Measurements from ENCODE around the gene EIF2S1. TPM values are rescaled to one million over a fixed set of nuclear protein-coding genes. Genes with fewer than 3 reads are reported as not detected.
"Not testable (repeated sequence)": the region's sequence is repeated elsewhere in the genome, so short reads cannot be mapped to it uniquely, and the experiment has no call there.

Gene EIF2S1
- polyA plus RNA-seq, 3 donors = 55.2 to 113 (median 73.6) TPM

- no peak overlapping the region for H3K27ac ChIP-seq (ENCODE audit: low read depth, low read length)
- 88 to 95% (median 89%) methylated on average over 4 of the region's 4 CpGs for WGBS, 3 donors
These were observed 40.3 kb downstream of the EIF2S1 start for GRCh38 chr14:67400434-67400833.

GRCh38 chr14:67405771-67406170, 45.6 kb downstream of the EIF2S1 start:
- no peak overlapping the region for H3K27ac ChIP-seq (ENCODE audit: low read depth, low read length)
- WGBS, 3 donors = 92 to 96% (median 94%) methylated on average over 5 of the region's 5 CpGs

DNA sequence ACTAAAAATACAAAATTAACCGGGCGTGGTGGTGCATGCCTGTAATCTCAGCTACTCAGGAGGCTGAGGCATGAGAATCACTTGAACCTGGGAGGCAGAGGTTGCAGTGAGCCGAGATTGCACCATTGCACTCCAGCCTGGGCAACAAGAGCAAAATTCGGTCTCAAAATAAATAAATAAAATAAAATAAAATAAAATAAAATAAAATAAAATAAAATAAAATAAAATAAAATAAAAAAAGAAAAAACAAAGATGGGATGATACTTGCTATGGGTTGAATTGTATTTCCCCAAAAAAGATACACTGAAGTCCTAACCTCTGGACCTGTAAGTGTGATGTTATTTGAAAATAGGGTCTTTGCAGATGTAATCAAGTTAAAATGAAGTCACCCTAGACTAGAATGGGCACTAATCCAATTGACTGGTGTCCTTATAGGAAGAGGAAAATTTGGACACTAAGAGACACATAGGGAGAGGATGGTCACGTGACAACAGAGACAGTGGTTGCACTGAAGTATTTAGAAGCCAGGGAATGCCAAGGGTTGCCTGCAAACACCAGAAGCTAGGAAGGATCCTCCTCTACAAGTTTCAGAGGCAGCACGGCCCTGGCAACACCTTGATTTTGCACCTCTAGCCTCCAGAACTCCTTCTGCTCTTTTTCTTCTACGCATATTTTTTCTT, 48.1 kb downstream of the EIF2S1 start:
- 80 to 89% (median 87%) methylated on average over 7 of the region's 7 CpGs for WGBS, 3 donors
- H3K27ac ChIP-seq (ENCODE audit: low read depth, low read length) = not testable (repeated sequence)

GRCh38 chr14:67409461-67409860, 49.3 kb downstream of the EIF2S1 start:
- WGBS, 3 donors = 76 to 90% (median 82%) methylated on average over 8 of the region's 8 CpGs
- no peak overlapping the region for H3K27ac ChIP-seq (ENCODE audit: low read depth, low read length)

GRCh38 chr14:67410313-67410712, 50.2 kb downstream of the EIF2S1 start:
- H3K27ac ChIP-seq (ENCODE audit: low read depth, low read length) = no peak overlapping the region
- 76 to 90% (median 81%) methylated on average over 9 of the region's 9 CpGs for WGBS, 3 donors

DNA sequence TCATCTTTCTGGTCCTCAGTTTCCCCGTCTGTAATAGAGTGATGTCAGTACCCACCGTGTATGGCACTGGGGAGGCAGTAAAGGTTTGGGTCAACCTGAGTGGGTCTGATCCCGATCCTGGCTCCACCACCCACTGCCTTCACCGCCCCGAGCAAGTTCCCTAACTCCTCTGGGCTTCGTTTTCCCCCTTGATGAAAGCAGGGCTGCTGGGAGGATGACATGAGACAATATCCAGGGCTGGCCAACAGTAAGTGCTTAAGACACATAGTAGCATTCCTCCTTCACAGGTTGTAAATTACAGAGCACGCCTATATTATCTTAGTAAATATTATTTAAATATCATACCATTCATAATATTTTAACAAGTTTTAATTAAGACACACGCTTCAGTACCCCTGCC, 51.2 kb downstream of the EIF2S1 start:
- H3K27ac ChIP-seq (ENCODE audit: low read depth, low read length) = no peak overlapping the region
- WGBS, 3 donors = 49 to 60% (median 59%) methylated on average over 8 of the region's 8 CpGs

DNA sequence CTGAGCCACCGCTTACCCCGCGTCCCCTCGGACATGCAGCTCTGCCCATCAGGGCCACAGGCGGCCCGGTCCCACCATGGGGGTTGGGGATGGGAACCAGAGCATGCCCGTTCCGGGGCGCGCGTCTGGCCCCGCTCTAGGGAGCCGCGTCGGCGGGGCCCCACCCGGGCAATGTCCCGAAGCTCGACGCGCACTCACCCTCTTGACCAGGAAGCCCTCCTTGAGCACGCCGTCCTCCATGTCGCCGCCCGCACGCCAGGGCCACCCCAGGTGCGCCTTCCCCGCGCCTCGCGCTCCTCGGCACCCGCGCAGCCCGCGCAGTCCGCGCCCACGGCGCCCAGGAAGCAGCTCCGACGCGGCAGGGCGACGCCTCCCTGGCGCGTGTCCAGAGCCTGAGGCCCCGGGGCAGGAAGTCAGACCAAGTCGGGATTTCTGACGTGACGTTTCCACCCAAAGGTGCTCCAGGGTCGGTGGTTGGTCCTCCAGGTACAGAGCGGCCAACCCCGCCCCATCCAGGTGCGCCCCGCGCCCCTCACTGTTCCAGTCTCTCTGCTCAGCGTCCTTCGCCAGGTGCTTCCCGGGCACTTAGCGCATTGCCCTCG, 51.8 kb downstream of the EIF2S1 start, which contains the start of gene PLEK2:
PLEK2 (minus strand) TSS at position 346 of the 602 bp plus-strand sequence; CDS start at position 240, 106 bp downstream.
- WGBS, 3 donors = 4 to 5% (median 5%) methylated on average over 58 to 63 of the region's 63 CpGs
- no peak within 1 kb of the TSS for H3K27ac ChIP-seq (ENCODE audit: low read depth, low read length)

GRCh38 chr14:67413806-67414769, 54.0 kb downstream of the EIF2S1 start:
- WGBS, 3 donors = 34 to 58% (median 51%) methylated on average over 2 to 3 of the region's 3 CpGs
- no peak overlapping the region for H3K27ac ChIP-seq (ENCODE audit: low read depth, low read length)

DNA sequence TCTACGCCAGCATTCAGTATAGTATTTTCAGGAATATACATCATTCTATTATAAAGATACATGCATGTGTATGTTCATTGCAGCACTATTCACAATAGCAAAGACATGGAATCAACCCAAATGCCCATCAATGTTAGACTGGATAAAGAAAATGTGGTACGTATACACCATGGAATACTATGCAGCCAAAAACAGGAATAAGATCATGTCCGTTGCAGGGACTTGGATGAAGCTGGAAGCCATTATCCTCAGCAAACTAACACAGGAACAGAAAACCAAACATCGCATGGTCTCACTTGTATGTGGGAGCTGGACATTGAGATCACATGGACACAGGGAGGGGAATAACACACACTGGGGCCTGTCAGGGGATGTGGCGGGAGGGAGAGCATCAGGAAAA, 55.5 kb downstream of the EIF2S1 start:
- WGBS, 3 donors = 85 to 91% (median 87%) methylated on average over 5 of the region's 5 CpGs
- H3K27ac ChIP-seq (ENCODE audit: low read depth, low read length) = not testable (repeated sequence)

GRCh38 chr14:67416085-67416484, 56.0 kb downstream of the EIF2S1 start:
- WGBS, 3 donors = 29 to 69% (median 67%) methylated on average over 8 of the region's 8 CpGs

GRCh38 chr14:67416810-67417209, 56.7 kb downstream of the EIF2S1 start:
- WGBS, 3 donors = 80 to 95% (median 91%) methylated on average over 2 of the region's 2 CpGs

More at GRCh38 chr14:67416085-67416484, 56.0 kb downstream of the EIF2S1 start:
- no peak overlapping the region for H3K27ac ChIP-seq (ENCODE audit: low read depth, low read length)

GRCh38 chr14:67417633-67418032, 57.5 kb downstream of the EIF2S1 start:
- H3K27ac ChIP-seq (ENCODE audit: low read depth, low read length) = no peak overlapping the region
- 74 to 81% (median 77%) methylated on average over 3 of the region's 3 CpGs for WGBS, 3 donors

More at GRCh38 chr14:67416810-67417209, 56.7 kb downstream of the EIF2S1 start:
- no peak overlapping the region for H3K27ac ChIP-seq (ENCODE audit: low read depth, low read length)

DNA sequence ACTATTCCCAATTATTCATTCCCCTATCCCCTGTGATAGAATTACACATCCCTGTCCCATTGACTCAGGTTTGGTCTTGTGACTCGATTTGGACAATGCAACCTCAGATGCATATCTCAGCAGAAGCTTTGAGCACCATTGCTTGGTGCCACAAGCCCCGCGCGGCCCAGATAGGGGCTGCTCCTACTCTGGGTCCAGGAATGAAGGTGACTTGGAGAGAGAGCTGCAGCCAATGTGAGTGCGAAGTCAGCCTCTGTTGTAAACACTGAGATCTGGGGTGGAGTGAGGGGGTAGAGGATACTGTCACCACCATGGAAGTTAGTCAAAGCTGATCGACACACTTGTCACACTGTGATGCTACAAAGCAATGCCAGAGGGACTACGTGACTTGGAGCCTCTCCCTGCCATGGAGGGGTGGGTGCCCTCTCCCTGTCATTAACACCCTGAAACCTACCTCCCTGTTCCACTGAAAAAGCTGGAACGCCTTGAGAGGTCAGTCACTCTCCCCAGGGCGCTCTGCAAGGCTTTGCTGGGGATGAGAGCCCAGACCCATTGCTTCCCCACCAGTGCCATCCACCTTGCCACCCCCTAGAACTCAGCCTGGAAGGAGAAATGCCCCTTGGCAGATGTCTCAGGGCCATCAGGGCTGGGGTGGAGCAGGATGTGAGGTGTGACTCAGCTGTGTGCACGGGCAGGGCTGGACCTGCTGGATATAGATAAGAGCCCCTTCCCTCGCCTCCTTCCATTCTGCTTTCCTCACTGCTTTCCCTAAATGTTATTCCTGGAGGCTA, 58.5 kb downstream of the EIF2S1 start:
- no peak overlapping the region for H3K27ac ChIP-seq (ENCODE audit: low read depth, low read length)
- 79 to 81% (median 80%) methylated on average over 11 of the region's 11 CpGs for WGBS, 3 donors

- no peak overlapping the region for H3K27ac ChIP-seq (ENCODE audit: low read depth, low read length)
- 71 to 75% (median 74%) methylated on average over 12 of the region's 12 CpGs for WGBS, 3 donors
These were observed 60.1 kb downstream of the EIF2S1 start for GRCh38 chr14:67420102-67420739.

- 89 to 93% (median 90%) methylated on average over 11 of the region's 11 CpGs for WGBS, 3 donors
- no peak overlapping the region for H3K27ac ChIP-seq (ENCODE audit: low read depth, low read length)
These were observed 61.5 kb downstream of the EIF2S1 start for GRCh38 chr14:67421356-67422224.

- WGBS, 3 donors = 37 to 74% (median 42%) methylated on average over 2 of the region's 2 CpGs
- H3K27ac ChIP-seq (ENCODE audit: low read depth, low read length) = no peak overlapping the region
These were observed 63.3 kb downstream of the EIF2S1 start for GRCh38 chr14:67423424-67423823.

GRCh38 chr14:67424539-67424938, 64.4 kb downstream of the EIF2S1 start:
- no peak overlapping the region for H3K27ac ChIP-seq (ENCODE audit: low read depth, low read length)
- 13 to 62% (median 37%) methylated on average over 3 of the region's 3 CpGs for WGBS, 3 donors

Measured in adipose tissue (tissue), 3 donors.